GM18951 (cell line): ENCODE measurements around the gene EGLN1.

Experiments used
- POLR2A ChIP-seq: IDR thresholded peaks from 4 replicates; pipeline ENCODE4 v1.6.1; 2011; ENCODE audit warnings: mild to moderate bottlenecking; ENCODE audit not compliant: insufficient read length, insufficient read depth; ENCODE audit errors: extremely low read depth
- in situ Hi-C: fragments of 300-500 bp; cut with MboI; formaldehyde crosslinking; loops from one replicate; pipeline ENCODE4 v1.12.0; 2022; ENCODE audit warnings: low sequenced_read_pairs, mixed read lengths, inconsistent platforms; ENCODE audit not compliant: unreplicated experiment

EGLN1 gene

DNA sequence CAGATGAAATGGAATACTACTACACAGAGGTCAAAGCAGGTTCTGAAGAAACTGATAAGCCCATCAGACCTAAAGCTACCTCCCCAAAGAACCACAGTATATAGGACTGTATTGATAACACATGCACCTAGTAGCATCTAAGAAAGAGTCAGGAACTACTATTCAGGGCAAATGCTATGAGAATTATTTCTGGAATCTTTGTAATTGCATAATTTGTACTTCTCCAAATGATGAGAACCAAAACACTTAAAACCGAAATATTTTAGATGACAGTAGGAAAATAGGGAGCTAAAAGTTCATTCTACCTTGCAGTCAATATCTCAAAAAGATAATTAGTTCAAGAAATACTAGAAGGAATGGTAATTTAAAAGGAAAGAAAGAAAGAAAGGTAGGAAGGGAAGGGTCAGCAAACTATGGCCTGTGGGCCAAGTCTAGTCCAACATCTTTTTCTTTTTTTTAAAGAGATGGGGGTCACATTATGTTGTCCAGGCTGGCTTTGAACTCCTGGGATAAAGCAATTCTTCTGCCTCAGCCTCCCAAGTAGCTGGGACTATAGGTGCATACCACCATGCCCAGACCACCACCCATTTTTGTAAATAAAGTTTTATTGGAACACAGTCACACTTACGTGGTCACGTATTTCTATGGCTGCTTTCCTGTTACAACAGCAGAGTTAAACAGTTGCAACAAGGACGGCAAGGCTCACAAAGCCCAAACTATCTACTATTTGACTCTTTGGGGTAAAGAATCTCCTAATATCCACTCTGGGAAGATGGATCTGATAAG lies 24.0 kb downstream of the EGLN1 start:
- in situ Hi-C loops = no loop called here
- TF ChIP-seq POLR2A = no peak

DNA sequence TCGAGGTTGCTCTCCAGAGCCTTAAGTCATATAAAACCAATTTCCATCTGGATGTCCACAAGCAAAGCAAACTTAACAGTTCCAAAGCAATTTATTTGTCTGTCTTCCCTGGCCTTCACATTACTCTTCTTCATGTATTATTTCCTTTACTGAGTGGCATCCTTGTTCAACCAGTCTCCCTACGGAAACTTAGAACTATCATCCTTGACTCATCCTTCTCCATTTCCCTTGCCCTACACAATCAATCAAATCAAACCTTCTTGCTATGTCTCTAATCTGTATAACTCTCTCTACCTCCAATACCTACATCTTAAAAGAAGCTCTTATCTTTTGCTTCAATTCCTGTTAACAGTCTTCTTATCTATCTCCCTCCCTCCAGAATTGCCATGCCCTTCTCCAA lies 25.4 kb downstream of the EGLN1 start:
- no peak for TF ChIP-seq POLR2A
- in situ Hi-C loops = no loop called here

DNA sequence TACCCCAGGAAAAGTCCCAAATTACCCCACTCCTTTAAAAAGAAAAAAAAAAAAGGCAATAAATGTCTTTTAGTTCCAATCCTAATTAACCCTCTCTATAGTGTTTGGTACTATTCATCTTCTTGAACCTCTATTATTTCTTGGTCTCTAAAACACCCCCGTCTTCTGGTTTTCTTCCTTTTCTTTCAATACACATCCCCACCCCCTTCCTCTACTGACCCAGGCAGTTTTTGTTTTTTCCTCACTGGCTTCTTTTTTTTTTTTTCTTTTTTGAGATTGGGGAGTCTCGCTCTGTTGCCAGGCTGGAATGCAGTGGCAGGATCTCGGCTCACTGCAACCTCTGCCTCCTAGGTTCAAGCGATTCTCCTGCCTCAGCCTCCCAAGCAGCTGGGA lies 26.1 kb downstream of the EGLN1 start:
- in situ Hi-C loops = no loop called here

DNA sequence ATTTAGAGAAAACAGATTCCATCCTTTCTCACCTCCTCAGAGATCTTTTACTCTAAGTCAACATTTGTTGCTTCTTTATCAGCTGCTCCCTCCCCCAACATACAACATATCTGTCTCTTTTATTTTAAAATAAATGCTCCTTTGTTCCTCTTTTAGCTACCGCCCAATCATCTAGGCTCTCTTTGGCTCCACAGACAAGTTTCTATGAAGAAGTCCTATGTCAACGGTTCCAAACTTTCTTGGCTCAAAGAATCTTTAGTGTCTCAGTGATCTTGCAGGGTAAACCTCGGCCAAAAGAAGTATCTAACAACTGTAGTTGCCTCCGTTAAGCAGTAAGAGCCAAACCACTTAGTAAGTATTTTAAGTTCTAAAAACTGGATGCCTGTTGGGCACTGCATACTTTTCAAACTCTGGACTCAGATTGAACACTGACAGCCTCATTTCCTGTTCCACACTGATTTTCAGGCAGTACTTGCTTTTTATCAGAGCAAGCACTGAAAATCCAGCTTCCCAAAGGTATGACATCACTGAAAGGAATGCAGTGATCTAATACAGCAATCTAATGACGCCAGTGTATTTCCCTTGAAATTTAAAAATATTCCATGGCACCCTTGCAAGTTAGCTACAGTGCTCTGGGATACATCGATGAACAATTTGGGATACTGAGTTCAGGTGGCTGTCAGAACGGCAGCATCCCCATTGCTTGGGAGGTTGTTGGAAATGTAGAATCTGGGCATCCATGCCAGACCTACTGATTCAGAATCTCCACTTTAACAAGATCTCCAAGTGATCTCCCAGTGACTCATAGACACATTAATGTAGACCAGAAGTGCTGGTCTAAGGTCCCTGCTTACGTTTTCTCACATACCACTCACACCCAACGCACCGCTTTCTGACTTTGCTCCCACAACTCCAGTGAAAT lies 26.8 kb downstream of the EGLN1 start:
- in situ Hi-C loops = no loop called here
- no peak for TF ChIP-seq POLR2A

More for the DNA sequence above, 26.1 kb downstream of the EGLN1 start:
- TF ChIP-seq POLR2A = no peak

DNA sequence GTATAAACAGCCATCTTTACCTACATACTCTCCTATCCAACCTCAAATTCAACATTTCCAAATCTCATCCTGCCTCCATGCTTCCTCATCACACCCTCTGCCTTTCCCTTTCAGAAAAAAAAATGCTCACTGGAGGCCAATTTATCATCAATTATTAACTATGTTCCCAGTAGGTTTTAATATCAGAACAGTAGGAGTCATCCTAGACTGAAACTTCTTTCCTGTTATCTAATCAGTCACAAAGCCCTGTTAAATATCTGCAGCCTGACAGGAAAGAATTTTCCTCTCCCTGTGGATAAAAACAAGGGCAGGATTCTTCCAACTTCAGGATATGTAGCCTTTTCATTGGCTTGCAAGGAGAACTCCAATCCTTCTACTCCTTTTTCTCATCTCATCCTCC lies 28.4 kb downstream of the EGLN1 start:
- in situ Hi-C loops = no loop called here
- no peak for TF ChIP-seq POLR2A

DNA sequence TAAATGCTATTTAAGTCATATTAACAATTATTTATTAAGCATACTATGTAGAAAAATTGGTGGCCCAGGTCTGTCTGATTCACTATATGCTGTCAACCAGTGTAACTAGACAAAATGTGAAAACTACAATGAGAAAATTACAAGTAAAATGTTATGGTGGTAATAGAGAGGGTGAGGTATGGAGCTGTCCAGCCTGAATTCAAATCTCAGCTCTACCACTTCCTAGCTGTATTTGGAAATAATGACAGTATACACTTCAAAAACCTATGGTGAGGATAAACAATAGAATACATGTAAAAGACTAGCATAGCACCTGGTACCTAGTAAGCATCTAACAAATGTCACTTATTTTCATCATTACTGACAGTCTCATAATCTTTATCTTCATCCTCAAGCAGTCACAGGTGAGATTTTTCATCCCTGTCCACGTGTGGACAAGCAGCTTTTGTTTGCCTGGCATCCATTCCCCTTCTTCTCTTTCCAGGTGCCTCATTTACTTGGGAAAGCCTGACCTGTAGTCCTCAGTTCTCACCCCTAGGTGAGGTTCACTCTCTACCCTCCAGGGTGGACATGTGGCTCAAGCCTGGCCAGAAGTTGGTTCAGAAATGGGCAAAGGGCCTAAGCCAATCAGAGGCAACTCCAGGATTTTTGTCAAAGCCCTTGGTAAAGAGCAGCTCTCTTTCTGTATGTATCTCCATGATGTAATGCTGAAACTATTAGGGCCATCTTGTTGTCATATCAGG lies 29.5 kb downstream of the EGLN1 start:
- no peak for TF ChIP-seq POLR2A
- in situ Hi-C loops = no loop called here

DNA sequence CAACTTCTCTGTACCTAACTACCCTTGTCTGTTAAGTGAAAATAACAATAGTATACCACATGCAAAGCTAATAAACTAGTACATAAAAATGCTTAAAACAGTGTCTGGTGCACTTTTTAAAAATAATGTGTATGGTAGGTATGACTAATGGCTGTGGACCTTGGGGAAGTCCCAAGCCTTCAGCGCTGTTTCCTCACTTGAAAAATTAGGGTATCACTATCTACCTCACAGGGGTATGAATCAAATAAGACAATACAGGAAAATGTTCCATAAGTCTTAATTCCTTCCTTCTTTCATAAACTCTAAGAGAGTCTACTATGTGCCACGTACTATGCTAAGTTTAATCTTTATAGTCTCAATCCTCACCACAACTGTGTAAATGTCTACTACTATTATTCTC lies 32.0 kb downstream of the EGLN1 start:
- in situ Hi-C loops = no loop called here
- no peak for TF ChIP-seq POLR2A

DNA sequence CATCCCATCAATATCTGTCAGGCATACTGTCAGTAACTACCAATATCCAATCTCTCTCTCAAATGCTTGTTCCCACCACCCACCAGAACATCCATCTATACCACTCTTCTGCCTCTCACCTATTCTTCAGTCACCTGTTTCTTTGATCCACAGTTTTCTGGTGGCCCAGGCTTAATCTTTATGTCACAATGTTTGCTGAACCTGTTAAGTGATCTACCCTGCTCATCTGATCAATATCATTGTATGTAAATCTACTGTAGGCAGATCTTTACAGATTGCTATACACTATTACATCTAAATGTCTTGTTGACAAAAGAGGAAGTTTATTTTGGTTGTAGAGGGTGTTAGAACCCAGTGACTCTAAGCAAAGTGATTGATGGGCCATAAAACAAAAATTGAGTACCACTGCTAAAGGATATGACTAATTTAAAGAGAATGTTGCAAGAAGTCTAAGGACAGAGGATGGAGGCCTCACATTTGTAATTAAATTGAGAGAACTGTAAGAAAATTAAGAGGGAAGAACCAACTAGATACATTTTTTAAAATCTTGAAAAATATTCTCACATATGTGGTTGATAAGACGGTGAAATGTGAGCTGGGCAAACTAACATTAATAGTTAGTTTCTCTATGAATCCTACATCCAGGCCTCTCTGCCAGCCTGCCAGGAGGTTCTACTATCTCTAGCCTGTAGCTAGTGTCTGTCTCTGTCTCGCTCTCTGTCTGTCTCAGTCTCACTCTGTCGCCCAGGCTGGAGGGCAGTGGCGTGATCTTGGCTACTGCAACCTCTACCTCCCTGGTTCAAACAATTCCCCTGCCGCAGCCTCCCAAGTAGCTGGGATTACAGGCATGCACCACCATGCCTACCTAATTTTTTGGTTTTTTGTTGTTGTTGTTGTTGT lies 34.1 kb downstream of the EGLN1 start:
- no peak for TF ChIP-seq POLR2A
- in situ Hi-C loops = no loop called here

DNA sequence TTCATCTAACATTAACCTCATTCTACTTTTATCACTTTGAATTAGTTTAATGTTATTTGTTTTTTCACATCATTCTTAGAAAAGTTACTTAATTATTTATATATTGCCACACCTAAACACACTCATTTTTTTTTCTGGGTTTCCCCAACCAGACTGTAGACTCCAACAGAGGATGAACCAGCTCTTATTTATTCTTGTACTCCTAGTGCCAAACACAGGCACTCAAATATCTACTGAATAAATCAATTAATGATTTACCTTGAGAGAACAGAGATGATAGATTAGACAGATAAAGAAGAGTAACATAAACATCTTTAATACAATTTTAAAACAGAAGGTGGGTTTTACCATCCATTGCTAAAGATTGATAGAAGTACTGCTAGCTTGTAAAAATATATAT lies 35.6 kb downstream of the EGLN1 start:
- TF ChIP-seq POLR2A = no peak
- in situ Hi-C loops = no loop called here

DNA sequence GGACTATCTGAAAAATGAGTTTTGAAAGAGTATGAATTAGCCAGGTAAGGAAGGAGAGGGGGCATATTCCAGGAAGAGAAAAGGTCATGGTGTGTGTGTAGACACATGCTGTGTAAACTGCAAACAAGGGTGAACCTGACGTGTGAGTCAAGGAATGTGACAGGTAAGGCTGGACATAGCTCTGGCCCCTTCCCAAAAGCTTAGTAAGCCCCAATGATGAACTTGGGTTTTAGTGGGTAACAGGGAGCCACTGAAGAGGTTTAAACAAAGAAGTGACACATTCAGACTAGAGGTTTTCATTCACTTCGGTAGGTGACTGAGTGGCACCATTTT lies 36.7 kb downstream of the EGLN1 start:
- TF ChIP-seq POLR2A = no peak
- in situ Hi-C loops = no loop called here

DNA sequence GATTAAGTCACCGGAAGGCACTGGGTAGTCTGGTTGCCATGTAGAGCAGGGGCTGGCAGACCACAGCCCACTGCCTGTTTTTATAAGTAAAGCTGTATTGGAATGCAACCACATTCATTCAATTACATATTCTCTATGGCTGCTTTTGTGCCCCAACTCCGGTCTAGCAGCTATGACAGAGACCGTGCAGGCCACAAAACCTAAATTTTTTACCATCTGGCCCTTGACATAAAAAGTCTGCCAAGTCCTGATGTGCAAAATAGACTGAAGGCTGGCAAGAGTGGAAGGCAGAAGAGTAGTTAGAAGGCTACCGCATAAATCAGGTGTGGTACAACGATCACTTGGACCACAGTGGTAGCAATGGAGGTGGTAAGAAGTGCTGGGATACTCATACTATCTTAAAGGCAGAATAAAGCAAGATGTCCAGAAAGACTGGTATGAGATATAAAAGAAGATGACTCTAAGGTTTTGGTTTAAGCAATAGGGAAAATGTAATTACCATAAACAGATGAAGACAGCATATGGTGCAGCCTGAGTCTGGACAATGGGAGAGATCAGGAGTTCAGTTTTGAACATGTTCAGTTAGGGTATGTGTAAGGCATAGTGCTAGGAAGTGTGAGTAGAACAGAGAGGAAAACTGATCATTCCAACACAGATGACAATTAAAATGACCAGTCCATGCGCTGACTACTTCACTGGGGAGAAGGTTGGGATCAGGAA lies 37.2 kb downstream of the EGLN1 start:
- in situ Hi-C loops = no loop called here
- no peak for TF ChIP-seq POLR2A

DNA sequence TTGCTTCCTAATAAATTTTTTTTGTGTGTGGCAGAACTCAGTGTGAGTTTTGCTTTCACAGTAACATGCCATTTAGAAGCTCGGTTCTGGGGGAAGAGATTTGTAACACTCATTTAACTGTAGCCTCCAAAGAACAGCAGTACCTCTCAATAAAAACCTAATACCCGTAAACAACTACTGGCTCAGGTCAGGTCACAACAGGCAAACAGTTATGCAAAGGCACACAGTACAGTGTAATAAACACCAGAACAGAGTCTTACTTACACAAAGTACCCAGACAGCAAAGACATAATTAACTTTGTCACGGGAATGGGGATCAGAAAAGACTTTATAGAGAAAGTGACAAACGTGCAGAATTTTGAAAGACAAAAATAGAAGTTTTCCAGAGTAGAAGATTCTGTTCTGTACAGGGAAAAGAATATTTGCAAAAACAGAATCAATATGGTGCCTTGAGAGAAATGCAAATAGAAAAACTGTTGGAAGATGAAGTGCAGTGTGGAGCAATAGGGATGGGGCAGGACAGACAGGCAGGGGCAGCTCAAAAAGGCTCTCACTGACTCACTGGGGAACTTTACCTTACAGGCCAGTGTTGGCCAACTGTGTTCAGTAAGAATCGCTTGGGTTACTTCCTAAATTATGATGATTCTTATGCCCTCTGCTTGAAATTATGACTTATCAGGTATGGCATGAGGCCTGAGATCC lies 38.8 kb downstream of the EGLN1 start:
- in situ Hi-C loops = no loop called here
- no peak for TF ChIP-seq POLR2A

DNA sequence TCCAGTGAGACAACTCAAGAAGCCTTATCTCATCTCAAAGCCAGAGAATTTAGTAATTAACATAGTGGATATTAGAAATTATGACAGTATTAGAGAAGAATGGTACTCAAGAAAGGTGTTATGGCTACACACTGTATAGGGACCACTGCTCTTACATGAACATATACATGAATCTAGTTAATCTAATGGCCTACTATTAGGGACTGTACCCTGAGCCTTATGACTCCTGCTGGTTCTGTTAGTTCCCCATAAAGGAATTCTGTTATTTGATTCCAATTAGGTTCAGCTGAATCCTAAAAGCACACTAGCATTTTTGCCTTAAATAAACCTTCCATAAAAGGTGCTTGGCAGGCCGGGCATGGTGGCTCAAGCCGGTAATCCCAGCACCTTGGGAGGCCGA lies 39.7 kb downstream of the EGLN1 start:
- TF ChIP-seq POLR2A = no peak

More for the DNA sequence above, 39.7 kb downstream of the EGLN1 start:
- in situ Hi-C loops = no loop called here
